ENCODE data around the gene GRID1.
"Not testable (repeated sequence)": the region's sequence is repeated elsewhere in the genome, so short reads cannot be mapped to it uniquely, and the experiment has no call there.

The GRID1 gene

DNA sequence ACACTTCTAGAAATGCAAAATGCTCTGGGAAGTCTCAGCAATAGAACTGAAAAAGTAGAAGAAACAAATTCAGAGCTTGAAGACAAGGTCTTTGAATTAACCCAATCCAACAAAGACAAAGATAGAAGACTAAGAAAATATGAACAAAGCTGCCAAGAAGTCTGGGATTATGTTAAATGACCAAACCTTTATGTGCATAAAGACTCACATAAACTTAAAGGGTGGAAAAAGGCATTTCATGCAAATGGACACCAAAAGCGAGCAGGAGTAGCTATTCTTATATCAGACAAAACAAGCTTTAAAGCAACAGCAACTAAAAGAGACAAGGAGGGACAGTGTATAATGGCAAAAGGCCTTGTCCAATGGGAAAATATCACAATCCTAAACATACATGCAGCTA is 274.3 kb downstream of the GRID1 start:
- not testable (repeated sequence) for DNase-seq (ENCODE audit: low read depth in 4 of 4, low spot score in 1 of 4)

DNA sequence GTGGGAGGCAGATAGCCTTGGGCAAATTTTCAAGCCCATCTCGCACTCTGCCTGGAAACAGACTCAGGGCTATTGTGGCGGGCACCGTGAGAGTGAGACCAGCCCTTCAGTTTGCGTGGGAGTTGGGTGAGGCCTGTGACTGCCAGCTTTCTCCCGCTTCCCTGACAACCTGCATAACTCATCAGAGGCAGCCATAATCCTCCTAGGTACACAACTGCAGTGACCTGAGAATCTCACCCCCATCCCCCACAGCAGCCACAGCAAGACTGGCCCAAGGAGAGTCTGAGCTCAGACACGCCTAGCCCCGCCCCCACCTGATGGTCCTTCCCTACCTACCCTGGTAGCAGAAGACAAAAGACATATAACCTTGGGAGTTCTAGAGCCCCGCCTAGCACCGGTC is 275.4 kb downstream of the GRID1 start:
- no peak for DNase-seq (ENCODE audit: low read depth in 4 of 4, low spot score in 1 of 4)

- DNase-seq (ENCODE audit: low read depth in 4 of 4, low spot score in 1 of 4): no peak
Observed at GRCh38 chr10:86090807-86091206, 275.8 kb downstream of the GRID1 start.

GRCh38 chr10:86087716-86088115 is 278.9 kb downstream of the GRID1 start:
- no peak for DNase-seq (ENCODE audit: low read depth in 4 of 4, low spot score in 1 of 4)

DNA sequence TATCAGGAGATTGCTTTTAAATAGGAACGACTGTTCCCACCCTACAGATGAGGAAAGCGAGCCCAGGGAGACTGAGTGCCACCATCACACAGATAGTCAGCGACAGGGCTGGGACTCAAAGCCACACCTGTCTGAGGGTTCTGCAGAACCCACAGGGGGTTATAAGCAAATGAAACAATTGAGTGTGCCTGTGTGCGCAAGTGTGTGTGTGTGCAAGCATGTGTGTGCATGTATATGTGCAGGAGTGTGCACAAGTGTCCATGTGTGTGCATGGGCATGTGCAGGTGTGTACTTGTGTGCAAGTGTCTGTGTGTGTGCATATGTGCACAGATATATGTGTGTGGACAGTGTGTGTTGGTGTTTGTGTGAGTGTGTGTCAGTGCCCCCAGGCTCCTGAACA is 280.2 kb downstream of the GRID1 start:
- no peak for DNase-seq (ENCODE audit: low read depth in 4 of 4, low spot score in 1 of 4)

- DNase-seq (ENCODE audit: low read depth in 4 of 4, low spot score in 1 of 4): no peak
Observed at GRCh38 chr10:86085686-86086085, 280.9 kb downstream of the GRID1 start.

GRCh38 chr10:86085136-86085535 is 281.5 kb downstream of the GRID1 start:
- DNase-seq (ENCODE audit: low read depth in 4 of 4, low spot score in 1 of 4): no peak

DNA sequence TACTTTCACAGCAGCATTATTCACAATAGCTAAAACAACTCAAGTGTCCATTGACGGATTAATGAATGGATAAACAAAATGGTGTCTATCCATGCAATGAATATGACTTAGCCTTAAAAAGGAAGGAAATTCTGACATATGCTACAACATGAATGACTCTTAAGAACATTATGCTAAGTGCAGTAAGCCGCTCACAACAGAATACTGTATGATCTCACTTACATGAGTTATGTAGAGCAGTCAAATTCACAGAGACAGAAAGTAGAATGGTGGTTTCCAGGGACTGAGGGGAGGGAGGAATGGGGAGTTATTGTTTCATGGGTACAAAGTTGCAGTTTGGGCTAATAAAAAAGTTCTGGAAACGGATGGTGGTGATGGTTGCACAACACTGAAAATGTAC is 282.0 kb downstream of the GRID1 start:
- DNase-seq (ENCODE audit: low read depth in 4 of 4, low spot score in 1 of 4): no peak

DNA sequence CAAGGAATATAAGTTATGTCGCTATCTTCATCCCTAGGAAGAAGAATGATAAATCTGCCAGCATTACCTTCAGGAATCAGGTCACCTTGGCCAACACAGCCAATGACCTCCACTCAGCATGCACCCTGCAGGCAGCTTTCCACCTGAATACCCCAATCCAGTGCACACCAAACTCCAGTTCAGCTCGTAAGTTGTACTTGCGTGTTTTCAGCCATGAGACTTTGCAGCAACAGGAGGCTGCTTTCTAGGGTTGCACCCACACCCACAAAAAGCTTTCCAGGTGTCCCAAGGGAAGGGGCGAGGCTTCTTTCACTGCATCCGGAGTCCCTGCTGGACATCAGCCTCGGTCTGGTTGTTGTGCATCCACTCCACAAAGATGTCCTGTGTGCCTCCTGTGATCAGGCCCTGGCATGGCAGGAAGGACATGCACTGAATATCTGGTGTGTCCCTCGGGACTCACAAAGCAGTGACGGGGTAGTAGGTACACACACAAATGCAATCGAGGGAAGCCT is 282.9 kb downstream of the GRID1 start:
- DNase-seq (ENCODE audit: low read depth in 4 of 4, low spot score in 1 of 4): no peak

GRCh38 chr10:86083206-86083605 is 283.4 kb downstream of the GRID1 start:
- no peak for DNase-seq (ENCODE audit: low read depth in 4 of 4, low spot score in 1 of 4)

DNA sequence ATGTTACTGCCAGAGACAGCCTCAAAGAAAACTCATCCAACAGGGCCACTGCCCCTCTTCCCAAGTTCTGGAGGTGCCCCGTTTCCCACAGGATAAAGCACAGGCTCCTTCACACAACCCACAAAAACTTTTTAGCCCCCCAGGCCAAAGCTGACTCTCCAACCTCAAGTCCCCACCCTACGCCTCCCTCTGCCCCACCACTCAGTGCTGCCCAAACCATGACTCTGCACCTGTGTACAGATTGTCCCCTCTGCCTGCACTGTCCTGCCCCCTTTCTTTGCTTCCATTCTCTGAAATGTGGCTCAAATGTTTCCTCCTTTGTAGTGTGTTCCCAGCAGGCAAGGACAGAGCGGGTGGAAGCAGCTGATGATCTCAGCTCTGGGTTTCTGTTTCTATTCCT is 284.0 kb downstream of the GRID1 start:
- DNase-seq (ENCODE audit: low read depth in 4 of 4, low spot score in 1 of 4): no peak

GRCh38 chr10:86079088-86079487 is 287.5 kb downstream of the GRID1 start:
- no peak for DNase-seq (ENCODE audit: low read depth in 4 of 4, low spot score in 1 of 4)

GRCh38 chr10:86078639-86079035 is 288.0 kb downstream of the GRID1 start:
- DNase-seq (ENCODE audit: low read depth in 4 of 4, low spot score in 1 of 4): no peak

GRCh38 chr10:86077871-86078638 is 288.5 kb downstream of the GRID1 start:
- no peak for DNase-seq (ENCODE audit: low read depth in 4 of 4, low spot score in 1 of 4)

DNA sequence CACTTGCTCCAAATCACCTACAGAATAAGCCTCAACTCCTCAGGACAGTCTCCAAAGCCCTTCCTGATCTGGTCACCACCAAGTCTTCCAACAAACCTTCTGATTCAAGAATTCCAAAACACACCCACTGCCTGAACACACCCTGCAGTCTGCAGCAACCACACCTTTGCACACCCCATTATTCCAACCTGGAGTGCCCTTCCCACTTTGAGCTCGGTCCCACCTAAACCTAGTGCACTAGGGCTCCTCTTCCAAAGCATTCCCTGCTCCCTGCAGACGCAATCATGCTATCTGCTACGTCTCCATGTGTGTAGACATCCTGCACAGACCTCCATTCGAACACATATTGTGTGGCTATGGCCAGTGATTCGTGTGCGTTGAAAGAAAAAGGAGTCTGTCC is 289.3 kb downstream of the GRID1 start:
- DNase-seq (ENCODE audit: low read depth in 4 of 4, low spot score in 1 of 4): no peak

- DNase-seq (ENCODE audit: low read depth in 4 of 4, low spot score in 1 of 4): not testable (repeated sequence)
Observed at GRCh38 chr10:86076497-86076896, 290.1 kb downstream of the GRID1 start.

DNA sequence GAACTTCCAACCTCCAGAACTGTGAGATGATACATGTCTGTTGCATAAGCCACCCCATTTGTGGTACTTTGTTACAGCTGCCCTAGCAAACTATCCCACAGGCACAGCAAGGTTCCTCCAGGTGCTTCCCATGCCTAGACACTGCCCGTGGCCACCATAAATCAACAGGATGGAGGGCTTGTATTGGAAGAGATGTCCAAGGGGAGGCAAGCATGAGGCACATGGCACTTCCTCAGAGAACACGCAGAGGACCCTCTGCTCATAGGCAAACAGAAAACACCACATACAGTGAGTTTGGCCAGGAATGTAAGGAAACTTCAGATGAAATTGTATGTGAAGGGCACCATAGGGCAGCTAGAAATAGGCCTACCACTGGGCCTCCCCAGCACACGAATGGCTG is 291.1 kb downstream of the GRID1 start:
- DNase-seq (ENCODE audit: low read depth in 4 of 4, low spot score in 1 of 4): no peak

DNA sequence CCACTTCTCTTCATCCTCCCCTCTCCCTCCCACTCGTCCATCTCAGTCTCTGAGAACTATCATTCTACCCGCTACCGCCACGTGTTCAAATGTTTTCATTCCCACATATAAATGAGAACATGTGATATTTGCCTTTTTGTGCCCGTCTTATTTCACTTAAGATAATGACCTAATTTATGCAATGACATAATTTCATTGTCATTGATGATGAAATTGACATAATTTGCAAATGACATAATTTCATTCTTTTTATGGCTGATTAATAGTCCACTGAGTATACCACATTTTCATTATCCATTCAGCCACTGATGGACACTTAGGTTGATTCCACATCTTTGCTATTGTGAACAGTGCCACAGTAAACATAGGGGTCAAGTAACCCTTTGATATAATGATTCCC is 292.3 kb downstream of the GRID1 start:
- DNase-seq (ENCODE audit: low read depth in 4 of 4, low spot score in 1 of 4): no peak

- no peak for DNase-seq (ENCODE audit: low read depth in 4 of 4, low spot score in 1 of 4)
Observed at GRCh38 chr10:86073199-86073977, 293.2 kb downstream of the GRID1 start.

DNA sequence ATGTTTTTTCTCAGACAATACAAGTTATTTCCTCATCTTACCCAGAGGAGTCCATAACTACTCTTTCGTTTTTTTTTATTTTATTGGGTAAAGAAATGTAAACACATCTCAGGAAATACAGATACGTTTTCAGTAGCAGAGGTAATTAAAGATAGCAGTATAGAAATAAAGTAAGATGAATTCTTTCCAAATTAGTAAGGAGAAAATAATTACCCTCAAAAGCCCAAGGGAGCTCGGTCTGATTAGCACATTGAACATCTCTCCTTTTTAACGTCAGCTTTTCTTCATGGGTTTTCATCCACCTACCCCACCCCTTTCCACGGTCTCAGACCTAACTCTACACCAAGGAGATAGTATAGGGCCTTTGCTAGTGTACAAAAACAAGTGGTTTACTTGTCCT is 294.2 kb downstream of the GRID1 start:
- no peak for DNase-seq (ENCODE audit: low read depth in 4 of 4, low spot score in 1 of 4)

GRCh38 chr10:86071758-86072157 is 294.8 kb downstream of the GRID1 start:
- DNase-seq (ENCODE audit: low read depth in 4 of 4, low spot score in 1 of 4): no peak

DNA sequence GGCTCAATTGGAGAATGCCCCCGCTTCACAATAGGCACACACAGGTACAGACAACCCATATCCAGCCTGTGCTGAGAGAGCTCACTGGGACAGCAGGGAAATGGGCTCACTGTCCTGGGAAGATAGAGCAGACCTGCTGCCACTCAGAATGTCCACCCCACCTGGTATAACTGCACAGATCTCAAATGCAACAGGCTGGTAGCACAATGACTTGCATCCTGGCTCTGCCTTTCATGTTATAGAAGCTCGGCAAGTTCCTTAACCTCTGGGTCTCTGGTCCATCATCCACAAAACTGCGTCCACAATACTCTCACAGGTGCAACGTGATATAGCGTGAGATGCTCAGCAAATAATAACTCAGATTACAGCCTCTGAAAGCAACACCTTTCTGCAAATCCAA is 295.4 kb downstream of the GRID1 start:
- DNase-seq (ENCODE audit: low read depth in 4 of 4, low spot score in 1 of 4): no peak

Data from stimulated activated CD4-positive, alpha-beta T cell treated with anti-CD3 and anti-CD28 coated beads, Interleukin-1b, Interleukin-23, amount 100 ng/mL, for 24 hours (primary cell).